GM21529 (cell line): ENCODE measurements around the gene CACNA1A.

Source experiments
- ATAC-seq: cut with Tn5 transposase; IDR thresholded peaks from one replicate; pipeline ENCODE4 v1.9.1; 2021; ENCODE audit not compliant: unreplicated experiment

Gene CACNA1A

DNA sequence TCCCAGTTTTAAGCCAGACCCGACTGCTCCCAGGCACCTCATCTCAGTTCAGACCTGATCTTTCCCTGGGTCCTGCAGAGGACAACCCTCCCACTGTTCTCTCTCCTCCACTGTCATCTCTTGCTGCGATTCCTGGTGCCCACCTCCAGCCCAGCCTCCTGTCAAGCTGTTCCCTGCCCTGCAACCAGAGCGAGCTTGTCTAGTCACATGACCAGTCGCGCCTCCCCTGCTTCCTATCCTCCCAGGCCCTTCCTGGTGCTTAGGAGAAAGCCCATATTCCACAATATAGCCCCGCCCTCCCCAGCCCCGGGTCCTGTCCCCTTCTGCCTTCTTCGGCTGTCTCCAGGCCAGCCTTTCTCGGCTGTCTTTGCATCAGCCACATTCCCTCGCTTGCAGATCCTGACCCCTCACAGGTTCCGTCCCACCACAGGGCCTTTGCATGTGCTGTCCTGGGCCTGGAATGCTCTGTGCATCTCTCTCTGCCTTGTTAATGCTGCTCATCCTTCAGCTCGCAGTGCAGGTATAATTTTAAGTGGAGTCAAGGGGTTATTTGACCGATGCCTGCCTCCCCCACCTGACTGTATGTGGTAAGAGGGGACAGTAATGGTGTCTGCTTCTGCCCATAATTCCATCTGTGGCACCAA, 267.3 kb downstream of the CACNA1A start:
- no peak for ATAC-seq

DNA sequence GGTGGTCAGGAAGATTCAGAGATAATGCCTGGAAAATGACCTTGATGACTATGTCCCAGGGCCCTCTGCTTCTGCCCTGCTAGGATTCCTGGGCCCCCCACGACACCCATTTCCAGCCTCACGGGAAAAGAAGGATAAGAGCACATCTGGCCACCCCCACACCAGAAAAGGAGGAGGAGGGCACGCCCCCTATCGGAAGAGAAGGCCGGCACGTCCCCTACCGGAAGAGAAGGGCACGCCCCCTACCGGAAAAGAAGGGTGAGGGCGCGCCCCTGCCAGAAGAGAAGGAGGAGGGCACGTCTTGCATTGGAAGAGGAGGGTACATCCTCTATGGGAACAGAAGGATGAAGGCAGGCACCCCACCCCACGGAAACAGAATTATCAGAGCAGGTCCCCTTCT, 271.8 kb downstream of the CACNA1A start:
- ATAC-seq: no peak

DNA sequence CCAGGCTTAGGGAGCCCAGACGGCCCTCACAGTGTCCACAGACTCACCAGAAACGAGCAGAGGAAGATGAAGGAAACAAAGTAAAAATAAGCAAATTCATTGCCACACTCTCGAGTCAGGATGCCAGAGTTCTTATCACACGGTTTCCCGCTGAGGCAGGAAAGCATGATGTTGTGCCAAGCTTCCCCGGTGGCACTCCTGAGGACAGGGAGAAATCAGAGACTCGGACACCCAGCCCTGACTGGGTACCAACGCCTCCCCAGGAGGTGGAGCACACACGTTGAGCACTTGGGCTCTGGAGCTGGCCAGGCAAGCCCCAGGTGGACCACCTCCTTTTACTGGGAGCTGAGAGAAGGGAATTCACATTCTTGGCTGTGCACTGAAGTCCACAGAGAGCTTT, 274.6 kb downstream of the CACNA1A start:
- ATAC-seq: no peak

DNA sequence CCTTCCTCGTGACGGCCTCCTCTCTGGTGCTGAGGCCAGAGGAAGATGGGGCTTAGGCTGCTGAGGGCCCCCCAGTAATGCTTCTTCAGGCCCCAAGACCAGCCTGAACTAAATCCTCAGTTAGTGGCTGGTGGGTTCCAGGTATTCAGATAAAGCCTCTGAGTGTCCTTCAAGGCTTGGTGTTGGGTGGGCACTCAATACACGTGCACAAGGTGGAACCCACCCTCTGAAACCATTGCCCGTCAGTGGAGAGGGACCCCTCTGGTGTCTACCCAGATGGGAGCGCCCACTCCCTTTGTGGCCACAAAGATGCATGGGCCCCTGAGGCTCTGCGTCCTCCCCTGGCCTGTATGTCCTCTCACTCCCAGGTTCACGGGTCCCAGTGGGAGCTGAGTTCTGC, 277.0 kb downstream of the CACNA1A start:
- no peak for ATAC-seq

DNA sequence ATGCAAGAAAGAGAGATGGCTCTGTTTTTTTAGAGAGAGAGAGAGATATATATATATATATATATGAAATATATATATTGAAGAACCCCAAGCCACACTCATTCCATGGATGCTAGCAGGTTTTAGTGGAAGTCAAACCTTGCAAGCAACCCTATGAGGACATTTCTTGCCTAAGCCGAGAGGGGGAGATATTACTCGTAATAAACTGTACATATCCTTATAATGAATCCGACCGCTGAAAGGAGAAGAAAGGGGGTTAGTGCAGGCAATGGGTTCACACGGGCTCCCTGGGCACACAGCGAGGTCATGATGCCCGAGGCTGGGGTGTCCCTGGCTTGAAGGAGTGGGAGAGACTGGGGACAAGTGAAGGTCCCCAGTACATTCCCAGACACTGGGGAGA, 277.7 kb downstream of the CACNA1A start:
- no peak for ATAC-seq

DNA sequence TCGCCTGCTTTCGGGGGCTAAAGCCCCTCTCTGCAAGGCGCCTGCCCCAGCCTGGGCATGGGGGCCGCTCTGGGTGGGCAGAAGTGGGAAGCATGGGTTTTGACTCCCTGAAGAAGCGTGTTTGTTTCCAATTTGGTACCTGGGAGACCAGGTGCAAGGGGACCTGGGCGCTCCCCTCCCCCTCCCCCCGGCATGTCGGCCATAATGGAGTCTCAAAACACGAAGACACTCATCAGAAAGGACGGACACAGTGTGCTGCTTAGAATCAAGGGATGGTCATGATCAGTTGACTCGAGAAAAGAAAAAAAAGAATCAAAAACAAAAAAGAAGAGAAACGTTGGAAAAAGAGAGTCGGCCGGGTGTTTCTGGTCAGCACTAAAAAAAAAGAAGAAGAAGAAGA, 279.3 kb downstream of the CACNA1A start:
- ATAC-seq: no peak

DNA sequence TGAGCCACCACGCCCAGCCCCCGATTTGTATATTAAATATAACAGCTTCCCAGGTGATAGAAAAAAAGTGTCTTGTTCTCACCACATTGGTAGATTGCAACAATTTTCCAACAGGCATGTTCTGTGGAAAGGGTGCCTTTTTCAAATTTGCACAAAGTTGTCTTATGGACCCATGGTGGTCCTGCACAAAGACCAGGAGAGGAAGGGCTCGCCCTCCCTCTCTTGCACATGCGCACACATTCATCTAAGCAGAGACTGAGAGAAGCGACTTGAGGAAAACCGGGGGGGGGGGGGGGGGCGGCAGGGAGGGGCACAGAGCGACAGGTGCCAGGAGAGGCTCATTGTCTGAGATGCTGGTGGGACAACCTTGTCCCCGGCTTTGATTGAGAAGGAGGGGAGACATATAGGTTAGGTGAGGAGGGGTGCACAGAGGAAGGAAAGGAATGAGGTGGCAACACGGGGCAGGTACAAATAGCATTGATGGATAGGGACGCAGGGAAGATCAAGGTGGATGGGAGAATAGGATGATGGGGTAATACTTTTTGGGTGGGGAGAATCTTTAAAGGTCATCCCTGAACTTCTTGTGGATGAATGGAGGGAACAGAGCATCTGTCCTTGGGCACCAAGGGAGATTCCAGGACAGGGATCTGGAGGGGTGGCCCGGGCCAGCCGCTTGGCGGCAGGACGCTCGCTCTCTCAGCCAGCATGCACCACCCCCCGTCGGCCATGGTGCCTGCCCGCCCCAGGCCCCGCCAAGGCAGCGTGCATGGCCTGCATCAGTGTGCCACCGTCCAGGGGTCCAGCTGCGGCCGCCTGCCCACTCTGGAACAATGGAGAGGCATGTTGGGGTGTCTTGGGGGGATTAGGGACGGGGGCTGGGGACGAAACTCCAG, 280.1 kb downstream of the CACNA1A start:
- ATAC-seq: no peak

DNA sequence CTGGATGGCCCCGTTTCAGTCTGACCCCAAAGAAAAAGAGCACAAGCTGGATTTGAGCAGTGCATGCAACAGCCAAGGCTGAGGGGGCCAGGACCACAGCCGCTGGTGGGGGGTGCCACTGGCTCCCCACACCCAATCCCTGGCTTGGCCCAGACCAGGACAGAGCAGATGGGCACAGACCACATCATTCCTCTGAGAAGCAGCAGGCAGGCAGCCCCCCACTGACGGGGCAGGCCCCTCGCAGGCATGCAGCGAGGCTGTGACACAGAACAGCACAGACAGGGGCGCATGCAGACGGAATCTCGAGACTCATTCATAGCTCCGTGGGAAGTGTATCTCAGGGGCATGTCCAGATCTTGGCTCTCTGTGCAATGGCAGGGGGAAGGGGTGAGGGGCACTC, 281.2 kb downstream of the CACNA1A start:
- no peak for ATAC-seq

DNA sequence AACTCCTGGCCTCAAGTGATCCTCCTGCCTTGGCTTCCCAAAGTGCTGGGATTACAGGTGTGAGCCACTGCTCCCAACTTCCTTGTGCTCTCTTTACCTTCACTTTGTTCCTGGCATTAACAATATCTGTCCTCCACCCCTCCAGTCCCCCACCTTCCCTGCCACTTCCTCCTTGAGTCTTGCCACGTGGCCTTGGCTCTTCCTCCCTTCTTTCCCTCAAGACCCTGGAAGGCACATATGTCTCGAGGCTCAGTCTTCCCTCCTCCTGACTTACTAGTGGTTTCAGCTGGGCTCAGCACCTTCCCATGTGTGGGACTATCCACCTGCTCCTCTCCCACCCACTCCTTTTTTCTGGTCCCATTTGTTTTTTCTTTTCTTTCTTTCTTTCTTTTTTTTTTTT, 285.4 kb downstream of the CACNA1A start:
- no peak for ATAC-seq

DNA sequence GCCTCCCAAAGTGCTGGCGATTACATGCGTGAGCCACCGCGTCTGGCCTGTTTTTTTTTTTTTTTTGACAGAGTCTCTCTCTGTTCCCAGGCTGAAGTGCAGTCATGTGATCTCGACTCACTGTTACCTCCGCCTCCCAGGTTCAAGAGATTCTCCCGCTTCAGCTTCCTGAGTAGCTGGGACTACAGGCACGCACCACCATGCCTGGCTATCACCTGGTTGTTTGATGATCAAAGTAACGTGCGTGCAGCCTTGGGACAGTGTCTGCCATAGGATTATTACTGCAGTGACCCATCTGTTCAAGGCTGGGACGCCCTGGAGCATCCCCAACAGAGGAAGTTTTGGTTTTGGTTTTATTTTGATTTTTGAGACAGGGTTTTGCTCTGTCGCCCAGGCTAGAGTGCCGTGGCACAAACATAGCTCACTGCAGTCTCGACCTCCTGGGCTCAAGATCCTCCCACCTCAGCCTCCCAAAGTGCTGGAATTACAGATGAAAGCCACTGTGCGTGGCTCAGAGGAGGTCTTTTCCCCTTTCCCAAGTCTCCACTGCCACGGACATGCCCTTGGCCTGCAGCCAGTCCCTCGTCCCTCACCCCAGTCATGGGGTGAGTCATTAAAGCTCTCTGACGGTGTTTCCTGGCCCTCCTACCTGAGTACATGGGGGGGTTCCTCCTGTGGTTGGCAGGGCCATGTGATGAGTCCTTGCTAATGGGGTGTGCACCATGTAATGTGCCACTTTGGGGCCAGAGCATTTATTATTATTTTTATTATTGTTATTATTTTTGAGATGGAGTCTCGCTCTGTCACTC, 290.5 kb downstream of the CACNA1A start:
- ATAC-seq: no peak

DNA sequence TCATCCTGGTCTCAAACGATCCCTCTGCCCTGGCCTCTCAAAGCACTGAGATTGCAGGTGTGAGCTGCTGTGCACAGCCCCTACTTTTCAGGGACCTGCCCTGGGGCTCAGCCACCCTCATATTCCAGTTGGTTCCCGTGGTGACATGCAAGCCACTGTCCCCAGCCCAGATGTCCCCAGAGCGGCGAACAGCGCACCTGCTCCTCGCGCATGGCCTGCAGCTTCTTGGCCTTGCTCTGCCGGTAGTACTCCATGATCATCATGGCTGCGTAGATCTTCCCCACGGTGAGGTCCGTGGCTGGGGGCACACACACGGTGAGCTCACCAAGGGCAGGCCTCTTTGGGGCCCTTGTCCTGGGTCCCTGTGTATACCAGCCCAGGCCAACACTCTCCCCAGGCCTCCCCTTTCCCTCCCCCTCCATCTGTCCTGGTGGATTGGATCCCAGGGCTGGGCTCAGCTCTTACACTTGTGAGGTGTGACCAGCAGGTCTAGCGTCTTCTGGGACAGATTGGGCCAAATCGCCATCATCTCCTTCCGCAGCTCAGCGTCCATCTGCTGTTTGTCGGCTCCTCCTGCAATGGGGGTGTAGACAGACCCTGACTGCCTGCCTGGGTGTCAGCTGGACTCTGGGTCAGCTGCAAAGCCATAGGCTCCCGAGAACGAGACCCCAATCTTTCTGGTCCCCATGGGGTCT, 292.1 kb downstream of the CACNA1A start:
- ATAC-seq: no peak

DNA sequence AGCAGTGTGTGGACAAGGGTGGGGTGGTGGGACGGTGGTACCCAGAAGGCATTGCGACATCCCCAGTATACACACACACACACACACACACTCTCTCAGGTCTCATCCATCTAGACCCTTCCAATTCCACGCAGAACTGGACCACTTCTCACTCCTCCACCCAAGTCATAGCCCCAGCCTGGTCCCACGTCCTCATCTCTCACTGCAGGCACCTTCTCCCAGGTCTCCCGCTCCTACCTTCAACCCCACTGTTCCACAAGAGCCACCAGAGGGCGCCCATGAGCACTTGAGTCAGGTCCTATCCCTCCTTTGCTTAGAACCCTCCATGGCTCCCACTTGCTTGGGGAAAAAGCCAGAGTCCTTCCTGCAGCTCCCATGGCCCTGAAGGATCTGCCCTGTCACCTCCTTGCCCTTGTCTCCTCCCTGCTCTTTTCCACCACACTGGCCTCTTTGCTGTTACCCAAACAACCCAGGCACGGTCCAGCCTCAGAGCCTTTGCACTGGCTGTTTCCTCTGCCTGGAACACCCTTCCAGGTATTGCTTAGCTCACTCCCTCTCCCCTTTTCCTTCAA, 293.4 kb downstream of the CACNA1A start:
- ATAC-seq: no peak

DNA sequence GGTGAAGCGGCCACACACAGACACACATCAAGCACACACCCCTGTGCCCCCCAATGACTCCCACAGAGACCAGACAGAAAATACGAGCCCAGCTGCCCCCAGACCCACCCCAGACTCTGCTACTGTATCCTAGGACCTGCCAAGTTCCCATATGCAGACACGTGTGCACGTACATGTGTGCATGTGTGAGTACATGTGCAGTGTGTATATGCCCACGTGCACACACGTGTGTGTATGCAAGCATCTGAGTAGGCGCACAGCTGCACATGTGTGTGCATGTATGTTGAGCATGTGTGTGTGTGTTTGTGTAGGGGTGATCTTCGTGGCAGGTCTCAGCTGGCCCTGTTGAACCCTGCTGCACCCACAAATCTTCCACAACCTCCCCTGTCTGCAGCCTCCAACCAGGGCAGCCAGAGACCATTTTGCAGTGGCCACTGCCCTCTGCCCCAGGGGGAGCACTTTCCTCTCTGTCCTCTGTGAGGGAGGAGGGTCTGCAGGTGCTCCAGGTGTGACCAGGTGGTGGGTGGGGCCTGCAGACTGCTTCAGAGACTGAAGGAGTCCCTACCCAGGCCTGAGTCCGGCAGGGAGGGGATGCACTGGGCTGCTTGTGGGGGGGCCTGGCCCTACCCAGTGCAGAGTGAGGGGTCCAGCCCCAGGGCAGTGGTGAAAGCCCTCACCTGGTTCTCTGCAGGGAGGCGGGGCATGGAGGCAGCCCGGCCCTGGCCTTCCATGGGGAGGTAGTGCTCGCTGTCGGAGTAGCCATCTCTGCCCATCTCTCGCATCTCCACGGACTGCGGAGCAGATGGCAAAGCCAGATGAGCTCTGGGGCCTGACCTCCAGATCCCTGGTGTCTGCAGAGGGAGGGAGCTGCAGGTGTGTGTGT, 294.6 kb downstream of the CACNA1A start:
- ATAC-seq: no peak

DNA sequence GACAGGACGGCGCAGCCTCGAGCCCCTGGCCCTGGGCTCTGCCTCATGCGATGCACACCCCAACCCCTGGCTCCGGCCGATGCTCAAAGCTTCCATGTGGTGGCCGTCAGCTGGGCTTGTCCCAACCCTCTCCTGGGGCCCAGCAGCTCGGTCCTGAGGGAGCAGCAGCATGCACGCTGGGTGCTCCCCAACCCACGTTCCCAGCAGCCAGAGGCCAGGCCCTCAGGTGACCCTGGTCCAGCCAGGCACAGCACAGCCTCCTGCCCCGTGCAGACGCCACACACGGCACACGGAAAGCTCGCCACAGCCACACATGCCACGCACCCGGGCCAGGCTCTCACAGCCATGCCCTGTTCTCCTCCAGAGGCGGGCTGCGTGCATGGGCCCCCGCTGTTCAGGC, 295.3 kb downstream of the CACNA1A start:
- ATAC-seq: no peak

DNA sequence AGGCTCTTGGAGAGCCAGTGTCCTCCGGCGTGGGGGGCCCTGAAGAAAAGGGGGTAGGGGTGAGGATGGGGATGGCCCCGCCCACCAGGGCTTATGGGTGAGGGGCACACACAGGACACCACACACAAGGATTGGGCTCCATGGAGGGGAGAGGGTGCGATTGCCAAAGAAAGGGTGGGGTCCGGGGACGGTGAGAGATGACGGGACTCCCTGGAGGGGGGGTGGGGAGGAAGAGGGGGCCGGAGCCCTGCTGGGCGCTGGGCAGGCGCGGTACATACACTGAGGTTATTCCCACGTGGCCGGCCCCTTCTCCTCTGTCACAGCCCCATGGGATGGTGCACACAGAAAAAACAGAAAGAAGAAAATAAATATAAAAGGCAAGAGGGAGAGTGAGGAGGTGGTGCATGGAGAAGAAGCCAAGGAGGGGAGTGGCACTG, 295.9 kb downstream of the CACNA1A start:
- no peak for ATAC-seq

DNA sequence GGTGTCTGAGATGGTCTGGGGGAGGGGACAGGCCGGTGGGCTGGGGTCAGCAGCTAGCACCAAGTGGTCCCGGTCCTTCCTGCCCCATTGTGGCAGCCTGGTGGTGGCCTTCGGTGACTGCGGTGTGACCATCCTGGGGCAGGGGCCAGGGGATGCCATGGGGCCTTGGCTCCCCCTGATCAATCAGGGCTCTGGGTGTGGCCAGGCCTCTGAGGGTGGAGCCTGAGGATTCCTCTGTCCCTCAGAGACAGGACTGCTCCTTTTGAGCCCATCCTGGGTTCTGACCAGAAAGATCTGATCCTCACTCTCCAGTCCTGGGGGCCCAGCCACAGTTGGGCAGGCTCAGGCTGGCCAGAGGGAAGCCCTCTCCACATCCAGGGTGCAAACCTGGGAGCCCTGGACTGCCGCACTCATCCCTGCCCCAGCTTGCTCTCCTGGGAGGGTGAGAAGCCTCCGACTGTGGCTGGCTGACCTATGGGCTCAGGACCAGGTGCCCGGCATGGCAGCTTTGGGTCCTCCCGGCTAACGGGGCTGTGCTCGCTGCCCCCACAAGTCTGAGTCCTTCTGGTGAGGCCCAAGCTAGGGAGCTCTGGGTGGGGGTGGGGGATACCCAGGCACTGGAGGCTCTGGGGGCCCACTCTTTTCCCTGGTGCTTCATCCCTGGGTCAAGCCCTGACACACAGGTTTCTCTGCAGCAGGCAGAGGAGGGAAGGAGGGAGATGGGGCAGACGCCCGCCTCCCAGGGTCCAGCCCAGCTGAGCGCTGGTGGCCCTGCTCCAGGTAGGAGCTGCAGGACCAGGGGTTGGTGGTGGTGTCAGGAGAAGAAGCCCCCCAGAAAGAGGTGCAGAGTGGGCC, 296.6 kb downstream of the CACNA1A start:
- no peak for ATAC-seq

DNA sequence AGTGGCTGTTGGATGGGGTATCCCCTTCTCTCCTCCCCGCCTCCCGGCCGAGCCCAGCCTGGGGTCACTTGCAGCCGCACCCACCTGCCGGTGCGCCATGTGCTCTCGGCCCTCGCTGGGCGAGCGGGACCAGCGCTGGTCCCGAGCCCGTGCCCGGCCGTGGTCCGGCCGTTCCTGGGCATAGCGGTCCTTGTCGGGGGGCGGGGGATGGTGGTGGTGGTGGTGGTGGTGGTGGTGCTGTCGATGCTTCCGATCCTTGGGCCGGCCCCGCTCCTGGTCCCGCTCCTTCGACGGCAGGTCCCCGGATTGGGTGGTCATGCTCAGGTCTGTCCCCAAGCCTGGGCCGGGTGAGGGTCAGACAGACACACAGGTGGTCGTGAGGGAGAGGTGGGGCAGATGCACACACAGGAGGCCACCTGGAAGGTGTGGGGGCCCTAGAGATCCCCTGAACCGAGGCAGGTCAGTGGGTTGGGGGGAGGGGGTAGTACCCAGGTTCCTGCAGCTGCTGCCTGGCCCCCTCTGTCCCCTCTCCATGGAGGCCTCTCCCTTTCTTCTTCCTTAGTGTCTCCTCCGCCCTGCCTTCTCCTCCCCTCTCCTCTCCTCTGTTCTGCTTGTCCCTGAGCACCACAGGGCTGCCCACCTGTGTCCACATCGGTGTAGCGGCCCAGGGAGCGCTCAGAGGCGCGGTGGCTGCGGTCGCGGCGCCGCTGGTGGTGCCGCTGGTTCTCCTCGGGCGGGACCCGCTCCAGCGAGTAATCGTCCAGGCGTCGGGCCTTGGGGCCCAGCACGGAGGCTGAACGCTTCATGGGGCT, 297.4 kb downstream of the CACNA1A start:
- ATAC-seq: no peak
